HepG2 (cell line): Measurements from ENCODE around the gene PAK1. TPM values are rescaled to one million over a fixed set of nuclear protein-coding genes. Genes with fewer than 3 reads are reported as not detected.

Source experiments
- ATAC-seq: fragments of 200-7000 bp; cut with Tn5 transposase; 3 replicates; pipeline ENCODE4 v1.9.1; 2020; ENCODE audit warnings: mild to moderate bottlenecking, moderate library complexity
- BruUV-seq: library from RNA; stranded (reverse); fragments of 400-500 nt; replicated peaks from 2 replicates; lab custom pipeline; 2021; lab: Mats Ljungman, UMichigan
- CTCF ChIA-PET: fragments of 300-600 bp; formaldehyde crosslinking; extraction: SDS; loops from one replicate; lab custom pipeline; 2021; ENCODE audit warnings: low total read pairs, inconsistent platforms, low intra/inter-chr PET ratio; lab: Yijun Ruan, JAX
- POLR2A ChIA-PET: fragments of 350-600 bp; sonication (Branson Sonifier 250); formaldehyde crosslinking; loops from one replicate; lab custom pipeline; 2020; ENCODE audit warnings: antibody characterized with exemption, inconsistent platforms; lab: Yijun Ruan, JAX
- DNase-seq: peaks from one replicate; pipeline ENCODE4 v3.0.0-alpha.2; 2015; ENCODE audit warnings: low spot score
- FAIRE-seq: peaks from 3 replicates; lab custom pipeline; 2011; peaks lifted over from hg19 to GRCh38; lab: Jason Lieb, UNC
- H2AFZ ChIP-seq: one replicate; pipeline ENCODE4 v1.6.1; 2011; ENCODE audit warnings: low read length, inconsistent platforms
- H3K27ac ChIP-seq: fragments of 300-600 bp; 3 replicates; pipeline ENCODE4 v1.8.0; 2011; ENCODE audit warnings: mixed run types, mild to moderate bottlenecking, mixed read lengths, low read length, inconsistent platforms; ENCODE audit not compliant: insufficient read depth; ENCODE audit errors: extremely low read length
- H3K27me3 ChIP-seq, 2 experiments: fragments of 200-600 bp in 1 of 2; 2 replicates in 1 of 2; 3 replicates in 1 of 2; pipeline versions ENCODE4 v1.6.0 to v1.8.0; 2011; ENCODE audit warnings: low read length in 2 of 2, mild to moderate bottlenecking in 2 of 2, moderate library complexity in 2 of 2, inconsistent platforms in 1 of 2; ENCODE audit not compliant: insufficient read depth in 2 of 2, control insufficient read depth in 1 of 2
- H3K36me3 ChIP-seq, 2 experiments: fragments of 200-600 bp in 1 of 2; replicated peaks in 1 of 2; 2 replicates in 1 of 2; 3 replicates in 1 of 2; pipeline versions ENCODE4 v1.5.1 to v1.8.0; 2011; ENCODE audit warnings: low read length in 2 of 2, inconsistent platforms in 1 of 2; ENCODE audit not compliant: insufficient read depth in 2 of 2, control insufficient read depth in 1 of 2
- H3K4me1 ChIP-seq: 2 replicates; pipeline ENCODE4 v1.5.1; 2012; ENCODE audit warnings: low read length, inconsistent platforms; ENCODE audit not compliant: insufficient read depth
- H3K4me2 ChIP-seq: 2 replicates; pipeline ENCODE4 v1.6.0; 2011; ENCODE audit warnings: low read depth, low read length, inconsistent platforms
- H3K4me3 ChIP-seq, 3 experiments: fragments of 200-600 bp in 1 of 3; sonication (generic), shearing (Covaris generic) in 1 of 3; replicated peaks in 1 of 3; 2 replicates each; pipeline ENCODE4 v1.5.1; 2011 to 2016; ENCODE audit warnings: low read length in 3 of 3, inconsistent platforms in 2 of 3, low read depth in 2 of 3, mild to moderate bottlenecking in 2 of 3, control low read depth in 1 of 3, mixed read lengths in 1 of 3; ENCODE audit not compliant: insufficient read depth in 1 of 3
- H3K79me2 ChIP-seq: one replicate; pipeline ENCODE4 v1.6.1; 2011; ENCODE audit warnings: low read length, inconsistent platforms; ENCODE audit not compliant: insufficient read depth
- H3K9ac ChIP-seq: 2 replicates; pipeline ENCODE4 v1.6.0; 2011; ENCODE audit warnings: mild to moderate bottlenecking, low read depth, low read length, inconsistent platforms; ENCODE audit not compliant: insufficient read depth
- H3K9me3 ChIP-seq: 2 replicates; pipeline ENCODE4 v1.5.1; 2012; ENCODE audit warnings: mild to moderate bottlenecking, low read length
- H4K20me1 ChIP-seq: 2 replicates; pipeline ENCODE4 v1.6.0; 2011; ENCODE audit warnings: inconsistent platforms, mild to moderate bottlenecking, low read length, moderate library complexity; ENCODE audit not compliant: insufficient read depth
- ARHGAP35 ChIP-seq: sonication (generic); formaldehyde crosslinking; IDR thresholded peaks from 2 replicates; pipeline ENCODE4 v1.9.0; 2022; ENCODE audit warnings: mild to moderate bottlenecking, inconsistent platforms, moderate library complexity, missing genetic modification reagents, borderline replicate concordance
- ARNT ChIP-seq: fragments of 450-650 bp; IDR thresholded peaks from 2 replicates; pipeline ENCODE4 v1.6.1; 2017
- ATAD3A ChIP-seq: sonication (generic); formaldehyde crosslinking; IDR thresholded peaks from 2 replicates; pipeline ENCODE4 v1.4.0; 2020; ENCODE audit warnings: missing genetic modification reagents
- CCAR2 ChIP-seq: fragments of 200-400 bp; formaldehyde crosslinking; optimal IDR thresholded peaks from 2 replicates; pipeline ENCODE3; 2018; ENCODE audit warnings: low read depth, mild to moderate bottlenecking, low read length, moderate library complexity
- ELF4 ChIP-seq: sonication (generic); formaldehyde crosslinking; IDR thresholded peaks from 2 replicates; pipeline ENCODE4 v1.5.0; 2020; ENCODE audit warnings: missing genetic modification reagents, mild to moderate bottlenecking, moderate library complexity, borderline replicate concordance
- MLX ChIP-seq: IDR thresholded peaks from 2 replicates; pipeline ENCODE4 v1.6.1; 2016
- MXD4 ChIP-seq: IDR thresholded peaks from 2 replicates; pipeline ENCODE4 v1.6.1; 2016; ENCODE audit warnings: mild to moderate bottlenecking, missing biosample characterization, missing genetic modification reagents
- NPAS2 ChIP-seq: sonication (generic); formaldehyde crosslinking; IDR thresholded peaks from 2 replicates; pipeline ENCODE4 v1.8.0; 2022; ENCODE audit warnings: mild to moderate bottlenecking, missing genetic modification reagents, borderline replicate concordance
- RARG ChIP-seq: sonication (generic); formaldehyde crosslinking; IDR thresholded peaks from 2 replicates; pipeline ENCODE4 v1.4.0; 2020; ENCODE audit warnings: low read depth, mild to moderate bottlenecking, missing genetic modification reagents
- RBAK ChIP-seq: sonication (generic); formaldehyde crosslinking; IDR thresholded peaks from 2 replicates; pipeline ENCODE4 v1.5.1; 2020; ENCODE audit warnings: mild to moderate bottlenecking, missing genetic modification reagents
- SNAPC2 ChIP-seq: sonication (generic); formaldehyde crosslinking; IDR thresholded peaks from 2 replicates; pipeline ENCODE4 v1.8.1; 2022; ENCODE audit warnings: mild to moderate bottlenecking, missing genetic modification reagents
- SUZ12 ChIP-seq: fragments of 150-350 bp; IDR thresholded peaks from 2 replicates; pipeline ENCODE4 v1.6.1; 2014; ENCODE audit warnings: low read depth, low read length
- ZNF451 ChIP-seq: sonication (generic); formaldehyde crosslinking; IDR thresholded peaks from 2 replicates; pipeline ENCODE4 v1.5.0; 2020; ENCODE audit warnings: mild to moderate bottlenecking, missing genetic modification reagents
- ZNF512 ChIP-seq: sonication (generic); formaldehyde crosslinking; IDR thresholded peaks from 2 replicates; pipeline ENCODE4 v1.4.0; 2020; ENCODE audit warnings: mild to moderate bottlenecking, missing genetic modification reagents
- ZNF563 ChIP-seq: sonication (generic); formaldehyde crosslinking; IDR thresholded peaks from 2 replicates; pipeline ENCODE4 v1.8.0; 2022; ENCODE audit warnings: mild to moderate bottlenecking, moderate library complexity, missing genetic modification reagents
- ZNF672 ChIP-seq: sonication (generic); formaldehyde crosslinking; IDR thresholded peaks from 2 replicates; pipeline ENCODE4 v1.8.1; 2022; ENCODE audit warnings: missing genetic modification reagents
- ZNF782 ChIP-seq: sonication (generic); formaldehyde crosslinking; IDR thresholded peaks from 2 replicates; pipeline ENCODE4 v1.4.0; 2020; ENCODE audit warnings: missing genetic modification reagents, mild to moderate bottlenecking, borderline replicate concordance
- WGBS: methylation state at CpG from one replicate; pipeline ENCODE4 v1.1.6; 2017; ENCODE audit warnings: low lambda C conversion rate; 5-methylcytosine and 5-hydroxymethylcytosine counted together
- in situ Hi-C: cut with HindIII; loops from 2 replicates; pipeline ENCODE4 v1.10.0; 2017; ENCODE audit warnings: low pct_unique_long_range_greater_than_20kb; ENCODE audit not compliant: extremely low pct_ligation_motif_present
- intact Hi-C: fragments of 100-400 bp; cut with micrococcal nuclease; formaldehyde crosslinking; loops from one replicate; pipeline ENCODE4 v1.10.0; 2022; ENCODE audit not compliant: unreplicated experiment
- polyA plus RNA-seq, 8 experiments: library from polyadenylated mRNA; depleted of rRNA in 3 of 8; stranded (reverse) in 7 of 8; unstranded in 1 of 8; fragments of >200 nt; fragmentation: Illumina TruSeq in 4 of 8; extraction: Trizol in 4 of 8; gene quantifications; 2 replicates each; pipeline versions ENCODE4 v1.2.1 to v1.2.3, GENCODE V29; 2011 to 2016; ENCODE audit warnings: low read depth in 4 of 8, missing spikeins in 1 of 8, mixed read lengths in 1 of 8; ENCODE audit not compliant: insufficient read depth in 1 of 8
- total RNA-seq, 5 experiments: library from RNA; depleted of rRNA; stranded (reverse); fragments of >200 nt; fragmentation: Illumina TruSeq; extraction: Trizol; gene quantifications; 2 replicates each; pipeline ENCODE4 v1.2.3, GENCODE V29; 2016; ENCODE audit warnings: low read depth in 1 of 5
- TF ChIP-seq, protein P1 (sequence below): sonication (generic); formaldehyde crosslinking; IDR thresholded peaks from 2 replicates; pipeline ENCODE4 v1.5.0; 2020; ENCODE audit warnings: missing genetic modification reagents

The PAK1 gene
- total and polyA plus RNA-seq, 2 of the 13 experiments (the other 11 are each of a cell fraction or from before 2014, with no cell fraction given): 1.5 to 4.3 TPM

GRCh38 chr11:77522215-77522614 is 48.3 kb upstream of the PAK1 start:
- in situ Hi-C loops (no loop called here), intact Hi-C loops (no loop called here)
- Histone ChIP-seq H3K9me3 (no peaks in the 10 kb centered on the region), H3K79me2 (no peaks in the 10 kb centered on the region), H3K9ac (no peak overlapping the region), H2AFZ (no peak overlapping the region), H3K4me2 (no peak overlapping the region), H3K4me3 (no peak overlapping the region), H4K20me1 (no peaks in the 10 kb centered on the region), H3K36me3 (no peaks in the 10 kb centered on the region), H3K27ac (no peak overlapping the region), H3K4me1 (no peaks in the 10 kb centered on the region), H3K27me3 (no peaks in the 10 kb centered on the region)
- no peak for DNase-seq
- CTCF ChIA-PET: no interaction called here
- no peak for FAIRE-seq
- BruUV-seq: no TSS peak
- TF ChIP-seq SUZ12 (no peak), CCAR2 (no peak), ARHGAP35 (no peak), MXD4 (no peak), ARNT (no peak), SNAPC2 (CRISPR knock-in tag) (no peak), RARG (CRISPR knock-in tag) (no peak), ZNF672 (CRISPR knock-in tag) (no peak), ZNF451 (CRISPR knock-in tag) (no peak), ATAD3A (CRISPR knock-in tag) (no peak)
- ATAC-seq: no peak
- POLR2A ChIA-PET: no interaction called here

DNA sequence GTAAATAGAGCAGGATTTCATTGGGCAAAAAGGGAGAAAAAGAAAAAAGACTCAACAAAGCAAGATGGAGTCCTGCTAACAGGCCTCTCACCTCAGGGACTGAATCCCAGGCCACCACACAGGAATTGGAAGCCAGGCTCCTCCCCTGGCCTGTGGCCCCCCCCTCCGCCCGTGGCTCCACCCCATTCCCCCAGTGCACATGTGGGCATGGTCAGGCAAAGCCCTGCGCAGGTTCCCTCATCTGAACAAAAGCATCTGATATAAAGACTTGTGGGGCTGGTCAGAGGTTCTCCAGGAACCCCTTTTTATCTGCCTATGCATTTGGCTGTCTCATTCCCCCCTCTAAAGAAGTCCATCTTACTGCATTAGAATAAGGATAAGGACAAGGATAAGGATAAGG is 46.0 kb upstream of the PAK1 start:
- intact Hi-C loops (no loop called here), in situ Hi-C loops (no loop called here)
- no peak overlapping the region for H3K9ac ChIP-seq
- H3K4me1 ChIP-seq: peaks cover 18% of the 10 kb centered on the region
- FAIRE-seq: no peak
- H3K9me3 ChIP-seq: no peaks in the 10 kb centered on the region
- ATAC-seq: no peak
- CTCF ChIA-PET: no interaction called here
- no peak for DNase-seq
- no peak overlapping the region for H3K4me2 ChIP-seq
- H3K79me2 ChIP-seq: no peaks in the 10 kb centered on the region
- no peak overlapping the region for H2AFZ ChIP-seq
- POLR2A ChIA-PET: no interaction called here
- no TSS peak for BruUV-seq
- no peaks in the 10 kb centered on the region for H4K20me1 ChIP-seq
- 7% methylated on average over 2 of the region's 3 CpGs for WGBS
- H3K27me3 ChIP-seq: no peaks in the 10 kb centered on the region
- no peaks in the 10 kb centered on the region for H3K36me3 ChIP-seq
- H3K27ac ChIP-seq: no peak overlapping the region
- H3K4me3 ChIP-seq: no peak overlapping the region
- no peak for TF ChIP-seq RBAK (CRISPR knock-in tag)
- no peak for TF ChIP-seq NPAS2 (CRISPR knock-in tag)
- TF ChIP-seq, protein P1, sequence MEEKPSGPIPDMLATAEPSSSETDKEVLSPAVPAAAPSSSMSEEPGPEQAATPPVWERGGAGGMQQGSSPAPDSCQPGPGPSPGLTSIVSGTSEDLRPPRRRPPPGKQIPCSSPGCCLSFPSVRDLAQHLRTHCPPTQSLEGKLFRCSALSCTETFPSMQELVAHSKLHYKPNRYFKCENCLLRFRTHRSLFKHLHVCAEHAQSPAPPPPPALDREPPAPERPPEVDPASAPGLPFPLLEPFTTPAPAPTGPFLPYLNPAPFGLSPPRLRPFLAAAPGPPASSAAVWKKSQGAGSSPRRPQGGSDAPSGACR (CRISPR knock-in tag): no peak
- TF ChIP-seq MLX (CRISPR knock-in tag): no peak
- TF ChIP-seq ZNF563 (CRISPR knock-in tag): no peak
- TF ChIP-seq ZNF782 (CRISPR knock-in tag): no peak
- no peak for TF ChIP-seq ELF4 (CRISPR knock-in tag)
- no peak for TF ChIP-seq ZNF512 (CRISPR knock-in tag)
